Medulla oblongata (tissue), 1 donor: ENCODE data around the gene RTRAF.
A peak's percentile ranks its signal among the peaks of the same experiment; 100 is the strongest.

Source experiments
- DNase-seq: peaks from one replicate; pipeline ENCODE4 v3.0.0-alpha.2; 2015; ENCODE audit errors: extremely low spot score

The RTRAF gene

GRCh38 chr14:52020866-52021717 is 31.7 kb downstream of the RTRAF start:
- no peak for DNase-seq

GRCh38 chr14:52021957-52022600 is 32.7 kb downstream of the RTRAF start:
- no peak for DNase-seq

GRCh38 chr14:52023518-52023917 is 34.2 kb downstream of the RTRAF start:
- no peak for DNase-seq

GRCh38 chr14:52025310-52025709 is 36.0 kb downstream of the RTRAF start:
- no peak for DNase-seq

- peak; percentile 44 for DNase-seq
These were observed 36.8 kb downstream of the RTRAF start for GRCh38 chr14:52026017-52026660.

- DNase-seq: peak; percentile 86
These were observed 37.6 kb downstream of the RTRAF start for GRCh38 chr14:52026901-52027300.

- DNase-seq: no peak
These were observed 40.5 kb downstream of the RTRAF start for GRCh38 chr14:52029881-52030280.

GRCh38 chr14:52031781-52032180 is 42.4 kb downstream of the RTRAF start:
- DNase-seq: no peak

GRCh38 chr14:52032204-52032801 is 43.0 kb downstream of the RTRAF start:
- no peak for DNase-seq

GRCh38 chr14:52033101-52033642 is 43.8 kb downstream of the RTRAF start:
- no peak for DNase-seq

GRCh38 chr14:52039124-52039815 is 49.9 kb downstream of the RTRAF start:
- no peak for DNase-seq

GRCh38 chr14:52040598-52040997 is 51.3 kb downstream of the RTRAF start:
- DNase-seq: no peak

- DNase-seq: no peak
These were observed 53.3 kb downstream of the RTRAF start for GRCh38 chr14:52042371-52043289.

- DNase-seq: no peak
These were observed 54.3 kb downstream of the RTRAF start for GRCh38 chr14:52043690-52044089.

- no peak for DNase-seq
These were observed 55.6 kb downstream of the RTRAF start for GRCh38 chr14:52044791-52045522.

GRCh38 chr14:52046376-52046917 is 57.1 kb downstream of the RTRAF start:
- no peak for DNase-seq

- no peak for DNase-seq
These were observed 58.8 kb downstream of the RTRAF start for GRCh38 chr14:52048116-52048515.

GRCh38 chr14:52048641-52049204 is 59.4 kb downstream of the RTRAF start:
- DNase-seq: no peak

- DNase-seq: no peak
These were observed 59.9 kb downstream of the RTRAF start for GRCh38 chr14:52049271-52049670.
